PC-9 (cell line): ENCODE data around the gene TFAM. TPM values are rescaled to one million over a fixed set of nuclear protein-coding genes. Genes with fewer than 3 reads are reported as not detected.
A peak's percentile ranks its signal among the peaks of the same experiment; 100 is the strongest.

Experiments
- BruUV-seq: library from RNA; stranded (reverse); fragments of 400-500 nt; replicated peaks from 2 replicates; lab custom pipeline; 2021; lab: Mats Ljungman, UMichigan
- CTCF ChIA-PET: fragments of 300-600 bp; sonication (Branson Sonifier 250); formaldehyde crosslinking; loops from one replicate; lab custom pipeline; 2022; ENCODE audit warnings: antibody characterized with exemption; lab: Charles Lee
- POLR2A ChIA-PET: fragments of 300-600 bp; sonication (Branson Sonifier 250); formaldehyde crosslinking; loops from one replicate; lab custom pipeline; 2022; ENCODE audit warnings: antibody characterized with exemption; ENCODE audit not compliant: unreplicated experiment; lab: Charles Lee
- DNase-seq, 2 experiments: peaks; one replicate each; pipeline versions ENCODE4 v3.0.0 to v3.0.0-alpha.2; 2015 to 2022; ENCODE audit warnings: mixed read lengths in 1 of 2
- H2AFZ ChIP-seq: fragments of 200-600 bp; sonication (generic); 2 replicates; pipeline ENCODE4 v1.8.1; 2017; ENCODE audit warnings: antibody characterized with exemption
- H3F3A ChIP-seq: fragments of 200-600 bp; sonication (generic); 2 replicates; pipeline ENCODE4 v1.8.1; 2017; ENCODE audit warnings: antibody characterized with exemption, mild to moderate bottlenecking, low read depth; ENCODE audit not compliant: insufficient read depth
- H3K27ac ChIP-seq: fragments of 200-600 bp; sonication (generic); 2 replicates; pipeline ENCODE4 v1.6.1; 2016; ENCODE audit warnings: mixed run types
- H3K27me3 ChIP-seq: fragments of 200-600 bp; sonication (generic); 2 replicates; pipeline ENCODE4 v1.6.1; 2016; ENCODE audit warnings: low read depth, mixed run types; ENCODE audit not compliant: insufficient read depth
- H3K36me3 ChIP-seq: fragments of 200-600 bp; sonication (generic); 2 replicates; pipeline ENCODE4 v1.6.1; 2016; ENCODE audit warnings: low read depth, mixed run types
- H3K4me1 ChIP-seq: fragments of 200-600 bp; sonication (generic); replicated peaks from 2 replicates; pipeline ENCODE4 v1.6.1; 2016; ENCODE audit warnings: mixed run types; ENCODE audit not compliant: insufficient read depth
- H3K4me2 ChIP-seq: fragments of 200-600 bp; sonication (generic); 2 replicates; pipeline ENCODE4 v1.6.1; 2017; ENCODE audit warnings: mixed run types
- H3K4me3 ChIP-seq: fragments of 200-600 bp; sonication (generic); 2 replicates; pipeline ENCODE4 v1.6.1; 2016; ENCODE audit warnings: mixed run types
- H3K79me2 ChIP-seq: fragments of 200-600 bp; sonication (generic); 2 replicates; pipeline ENCODE4 v1.6.1; 2017; ENCODE audit warnings: low read depth, mixed run types
- H3K9me2 ChIP-seq: fragments of 200-600 bp; sonication (generic); 2 replicates; pipeline ENCODE4 v1.8.1; 2017; ENCODE audit warnings: mild to moderate bottlenecking; ENCODE audit not compliant: insufficient read depth
- H3K9me3 ChIP-seq: fragments of 200-600 bp; sonication (generic); 2 replicates; pipeline ENCODE4 v1.8.1; 2016; ENCODE audit warnings: low read depth; ENCODE audit not compliant: insufficient read depth
- H4K20me1 ChIP-seq: fragments of 200-600 bp; sonication (generic); 2 replicates; pipeline ENCODE4 v1.8.1; 2017; ENCODE audit not compliant: insufficient read depth
- EZH2 ChIP-seq: fragments of 200-600 bp; sonication (generic); IDR thresholded peaks from 2 replicates; pipeline ENCODE4 v1.8.0; 2017; ENCODE audit warnings: antibody characterized with exemption, low read depth
- intact Hi-C: fragments of 100-400 bp; cut with micrococcal nuclease; formaldehyde crosslinking; loops from one replicate; pipeline ENCODE4 v1.10.0; 2022; ENCODE audit not compliant: unreplicated experiment
- total RNA-seq: library from RNA; stranded (reverse); gene quantifications from 2 replicates; pipeline ENCODE4 v1.2.3, GENCODE V29; 2021
- TF ChIP-seq, protein P1 (sequence below): fragments of 200-600 bp; sonication (generic); conservative IDR thresholded peaks from 2 replicates; pipeline ENCODE4 v1.6.1; 2017; ENCODE audit warnings: mixed run types, antibody characterized with exemption, mild to moderate bottlenecking, moderate library complexity

The TFAM gene
- total RNA-seq, 1 experiment from 2014 or later = 80.6 TPM

DNA sequence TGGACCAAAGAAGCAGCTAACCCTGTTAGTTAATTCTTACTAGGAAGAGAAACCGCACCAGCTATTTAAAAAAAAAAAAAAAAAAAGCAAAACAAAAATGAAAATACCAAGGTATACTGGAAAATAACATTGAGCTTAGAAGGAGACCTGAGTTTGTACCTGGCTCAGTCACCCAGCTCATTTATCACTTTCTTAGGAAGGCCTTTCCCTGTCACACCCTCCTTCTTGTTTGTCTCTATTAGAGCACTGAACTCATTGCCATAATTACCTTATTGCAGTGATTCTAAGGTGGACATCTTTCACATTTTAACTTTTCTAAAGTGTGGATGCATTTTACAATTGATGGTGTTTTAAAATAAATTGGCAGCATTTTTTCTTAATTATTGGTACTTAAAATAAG lies 26.3 kb upstream of the TFAM start:
- no peak for DNase-seq
- H3F3A ChIP-seq = 0 out of 2 replicates have a peak, but pooled peaks cover 10% of the 10 kb centered on the region
- H3K9me3 ChIP-seq = no peaks in the 10 kb centered on the region
- H3K4me2 ChIP-seq = no peak overlapping the region
- H3K4me1 ChIP-seq = peaks cover 31% of the 10 kb centered on the region
- intact Hi-C loops = no loop called here
- CTCF ChIA-PET = interaction anchor here (0.6 to 0.7 kb wide), 2 partner anchors 23 to 197 kb away, joined by 4 to 8 read pairs; no protein-coding TSS in a partner anchor
- no TSS peak for BruUV-seq
- H3K36me3 ChIP-seq = peaks cover 26% of the 10 kb centered on the region
- peaks cover 57% of the 10 kb centered on the region for H3K79me2 ChIP-seq
- no peaks in the 10 kb centered on the region for H3K9me2 ChIP-seq
- no peak overlapping the region for H2AFZ ChIP-seq
- peaks cover 14% of the 10 kb centered on the region; the same call in 1 of the 2 replicates for H4K20me1 ChIP-seq
- POLR2A ChIA-PET = no interaction called here
- H3K4me3 ChIP-seq = no peak overlapping the region
- H3K27me3 ChIP-seq = no peaks in the 10 kb centered on the region
- H3K27ac ChIP-seq = no peak overlapping the region
- TF ChIP-seq, protein P1, sequence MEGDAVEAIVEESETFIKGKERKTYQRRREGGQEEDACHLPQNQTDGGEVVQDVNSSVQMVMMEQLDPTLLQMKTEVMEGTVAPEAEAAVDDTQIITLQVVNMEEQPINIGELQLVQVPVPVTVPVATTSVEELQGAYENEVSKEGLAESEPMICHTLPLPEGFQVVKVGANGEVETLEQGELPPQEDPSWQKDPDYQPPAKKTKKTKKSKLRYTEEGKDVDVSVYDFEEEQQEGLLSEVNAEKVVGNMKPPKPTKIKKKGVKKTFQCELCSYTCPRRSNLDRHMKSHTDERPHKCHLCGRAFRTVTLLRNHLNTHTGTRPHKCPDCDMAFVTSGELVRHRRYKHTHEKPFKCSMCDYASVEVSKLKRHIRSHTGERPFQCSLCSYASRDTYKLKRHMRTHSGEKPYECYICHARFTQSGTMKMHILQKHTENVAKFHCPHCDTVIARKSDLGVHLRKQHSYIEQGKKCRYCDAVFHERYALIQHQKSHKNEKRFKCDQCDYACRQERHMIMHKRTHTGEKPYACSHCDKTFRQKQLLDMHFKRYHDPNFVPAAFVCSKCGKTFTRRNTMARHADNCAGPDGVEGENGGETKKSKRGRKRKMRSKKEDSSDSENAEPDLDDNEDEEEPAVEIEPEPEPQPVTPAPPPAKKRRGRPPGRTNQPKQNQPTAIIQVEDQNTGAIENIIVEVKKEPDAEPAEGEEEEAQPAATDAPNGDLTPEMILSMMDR = no peak
- no peak for TF ChIP-seq EZH2

DNA sequence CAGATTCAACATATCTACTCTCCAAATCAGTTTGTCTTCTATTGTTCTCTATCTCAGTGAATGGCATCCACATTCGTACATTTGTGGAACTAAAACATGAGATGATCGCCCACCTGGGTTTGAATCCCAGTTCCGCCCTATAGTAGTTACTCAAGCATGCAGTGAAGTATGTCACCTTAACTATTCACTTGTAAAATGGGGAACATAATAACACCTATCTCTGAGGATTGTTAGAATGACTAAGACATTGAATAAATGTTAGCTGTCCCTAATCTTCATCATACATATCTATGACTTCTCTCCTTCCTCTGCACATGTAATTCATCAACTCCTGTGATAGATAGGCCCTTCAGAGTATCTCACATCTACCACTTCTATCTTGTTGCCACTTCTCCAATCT lies 25.7 kb upstream of the TFAM start:
- ChIA-PET POLR2A (no interaction called here), CTCF (interaction anchor here (0.6 to 0.7 kb wide), 2 partner anchors 24 to 197 kb away, joined by 4 to 8 read pairs; no protein-coding TSS in a partner anchor)
- no peak for DNase-seq

DNA sequence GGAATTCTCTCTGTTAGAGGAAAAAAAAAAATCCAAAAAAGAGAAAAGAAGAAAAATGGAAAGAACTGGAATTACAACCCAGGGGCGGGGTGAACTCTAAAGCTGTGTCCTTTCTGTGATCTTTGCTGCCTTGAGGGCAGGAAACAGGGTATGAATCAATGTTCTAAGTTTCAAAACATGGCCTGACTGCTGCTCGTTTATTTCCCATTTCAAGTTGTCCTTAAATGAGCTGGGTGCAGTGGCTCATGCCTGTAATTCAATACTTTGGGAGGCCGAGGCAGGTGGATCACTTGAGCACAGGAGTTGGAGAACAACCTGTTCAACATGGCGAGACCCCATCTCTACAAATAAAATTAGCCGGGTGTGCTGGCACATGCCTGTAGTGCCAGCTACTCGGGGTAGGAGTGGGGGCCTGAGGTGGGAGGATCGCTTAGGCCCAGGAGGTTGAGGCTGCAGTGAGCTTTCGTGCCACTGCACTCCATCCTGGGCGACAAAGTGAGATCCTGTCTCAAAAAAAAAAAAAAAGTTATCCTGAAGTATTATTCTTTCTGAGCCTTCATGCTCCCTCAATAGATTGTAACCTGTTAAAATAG lies 24.7 kb upstream of the TFAM start:
- peak overlapping the region; percentile 17 for H3K27ac ChIP-seq
- CTCF ChIA-PET = interaction anchor here (0.7 kb wide), 1 partner anchor 60 kb away, joined by 3 read pairs; no protein-coding TSS in a partner anchor
- H3K79me2 ChIP-seq = peaks cover 47% of the 10 kb centered on the region
- BruUV-seq = no TSS peak
- H4K20me1 ChIP-seq = peaks cover 10% of the 10 kb centered on the region; the same call in 1 of the 2 replicates
- peaks cover 30% of the 10 kb centered on the region for H3K36me3 ChIP-seq
- H3K9me3 ChIP-seq = no peaks in the 10 kb centered on the region
- no peak overlapping the region for H3K4me3 ChIP-seq
- no peaks in the 10 kb centered on the region for H3K27me3 ChIP-seq
- H3K4me1 ChIP-seq = peaks cover 31% of the 10 kb centered on the region
- TF ChIP-seq, protein P1 = no peak
- no peak for TF ChIP-seq EZH2
- H2AFZ ChIP-seq = no peak overlapping the region
- peak overlapping the region; percentile 17; the same call in 1 of the 2 replicates for H3K4me2 ChIP-seq
- intact Hi-C loops = no loop called here
- no peak for DNase-seq
- H3K9me2 ChIP-seq = no peaks in the 10 kb centered on the region
- 0 out of 2 replicates have a peak, but pooled peaks cover 10% of the 10 kb centered on the region for H3F3A ChIP-seq
- POLR2A ChIA-PET = no interaction called here

More for the DNA sequence above, 25.7 kb upstream of the TFAM start:
- H3K79me2 ChIP-seq = peaks cover 54% of the 10 kb centered on the region
- intact Hi-C loops = no loop called here
- H3K27me3 ChIP-seq = no peaks in the 10 kb centered on the region
- no peak for TF ChIP-seq EZH2
- TF ChIP-seq, protein P1 = no peak
- H4K20me1 ChIP-seq = peaks cover 10% of the 10 kb centered on the region; the same call in 1 of the 2 replicates
- no peak overlapping the region for H2AFZ ChIP-seq
- peaks cover 31% of the 10 kb centered on the region for H3K4me1 ChIP-seq
- H3K4me2 ChIP-seq = no peak overlapping the region
- H3F3A ChIP-seq = 0 out of 2 replicates have a peak, but pooled peaks cover 10% of the 10 kb centered on the region
- H3K27ac ChIP-seq = no peak overlapping the region
- no peak overlapping the region for H3K4me3 ChIP-seq
- no peaks in the 10 kb centered on the region for H3K9me3 ChIP-seq
- no TSS peak for BruUV-seq
- H3K9me2 ChIP-seq = no peaks in the 10 kb centered on the region
- peaks cover 26% of the 10 kb centered on the region for H3K36me3 ChIP-seq
